ENCODE measurements around the gene BACH2.
A peak's percentile ranks its signal among the peaks of the same experiment; 100 is the strongest.
"Not testable (repeated sequence)": the region's sequence is repeated elsewhere in the genome, so short reads cannot be mapped to it uniquely, and the experiment has no call there.

BACH2 gene

GRCh38 chr6:89977808-89978748 is 318.6 kb downstream of the BACH2 start:
- DNase-seq (ENCODE audit: extremely low read depth in 1 of 2, low read depth in 1 of 2), result no peak

- DNase-seq (ENCODE audit: extremely low read depth in 1 of 2, low read depth in 1 of 2), result no peak
Measured at GRCh38 chr6:89976694-89977020, 320.0 kb downstream of the BACH2 start.

- DNase-seq (ENCODE audit: extremely low read depth in 1 of 2, low read depth in 1 of 2), result no peak
Measured at GRCh38 chr6:89975991-89976693, 320.5 kb downstream of the BACH2 start.

- no peak for DNase-seq (ENCODE audit: extremely low read depth in 1 of 2, low read depth in 1 of 2)
Measured at GRCh38 chr6:89975366-89975765, 321.3 kb downstream of the BACH2 start.

- no peak for DNase-seq (ENCODE audit: extremely low read depth in 1 of 2, low read depth in 1 of 2)
Measured at GRCh38 chr6:89974834-89975233, 321.8 kb downstream of the BACH2 start.

- DNase-seq (ENCODE audit: extremely low read depth in 1 of 2, low read depth in 1 of 2), result no peak
Measured at GRCh38 chr6:89972025-89972381, 324.6 kb downstream of the BACH2 start.

- DNase-seq (ENCODE audit: extremely low read depth in 1 of 2, low read depth in 1 of 2), result not testable (repeated sequence)
Measured at GRCh38 chr6:89971338-89972024, 325.2 kb downstream of the BACH2 start.

GRCh38 chr6:89970609-89971337 is 325.9 kb downstream of the BACH2 start:
- no peak for DNase-seq (ENCODE audit: extremely low read depth in 1 of 2, low read depth in 1 of 2)

- DNase-seq (ENCODE audit: extremely low read depth in 1 of 2, low read depth in 1 of 2), result no peak
Measured at GRCh38 chr6:89970072-89970471, 326.6 kb downstream of the BACH2 start.

- no peak for DNase-seq (ENCODE audit: extremely low read depth in 1 of 2, low read depth in 1 of 2)
Measured at GRCh38 chr6:89966913-89967312, 329.7 kb downstream of the BACH2 start.

- no peak for DNase-seq (ENCODE audit: extremely low read depth in 1 of 2, low read depth in 1 of 2)
Measured at GRCh38 chr6:89966228-89966544, 330.5 kb downstream of the BACH2 start.

- no peak for DNase-seq (ENCODE audit: extremely low read depth in 1 of 2, low read depth in 1 of 2)
Measured at GRCh38 chr6:89965441-89966227, 331.0 kb downstream of the BACH2 start.

- no peak for DNase-seq (ENCODE audit: extremely low read depth in 1 of 2, low read depth in 1 of 2)
Measured at GRCh38 chr6:89963391-89963790, 333.3 kb downstream of the BACH2 start.

- no peak for DNase-seq (ENCODE audit: extremely low read depth in 1 of 2, low read depth in 1 of 2)
Measured at GRCh38 chr6:89961481-89961880, 335.2 kb downstream of the BACH2 start.

- DNase-seq (ENCODE audit: extremely low read depth in 1 of 2, low read depth in 1 of 2), result no peak
Measured at GRCh38 chr6:89959883-89960282, 336.8 kb downstream of the BACH2 start.

- DNase-seq (ENCODE audit: extremely low read depth in 1 of 2, low read depth in 1 of 2), result peak in 1 of 2 donors; percentile 67
Measured at GRCh38 chr6:89956182-89956581, 340.5 kb downstream of the BACH2 start.

- DNase-seq (ENCODE audit: extremely low read depth in 1 of 2, low read depth in 1 of 2), result no peak
Measured at GRCh38 chr6:89955364-89955763, 341.3 kb downstream of the BACH2 start.

- no peak for DNase-seq (ENCODE audit: extremely low read depth in 1 of 2, low read depth in 1 of 2)
Measured at GRCh38 chr6:89954721-89955148, 341.9 kb downstream of the BACH2 start.

GRCh38 chr6:89952686-89953085 is 344.0 kb downstream of the BACH2 start:
- DNase-seq (ENCODE audit: extremely low read depth in 1 of 2, low read depth in 1 of 2), result peak; percentile 22 to 59

GRCh38 chr6:89952105-89952671 is 344.5 kb downstream of the BACH2 start:
- DNase-seq (ENCODE audit: extremely low read depth in 1 of 2, low read depth in 1 of 2), result no peak

All from stimulated activated CD8-positive, alpha-beta memory T cell treated with anti-CD3 and anti-CD28 coated beads, Interleukin-7, amount 100 ng/mL, for 48 hours (primary cell).